C4-2B (cell line): ENCODE results near the gene ZNF488.

Source experiments
- CTCF ChIP-seq: fragments of 450-650 bp; conservative IDR thresholded peaks from 2 replicates; pipeline ENCODE4 v1.5.1; 2017; ENCODE audit warnings: mild to moderate bottlenecking
- ZFX ChIP-seq: fragments of 450-650 bp; IDR thresholded peaks from 2 replicates; pipeline ENCODE4 v1.6.1; 2017

- TF ChIP-seq CTCF (no peak), ZFX (no peak)
These were observed 27.4 kb downstream of the ZNF488 start for GRCh38 chr10:47356708-47357107.
